Progenitor cell of endocrine pancreas (in vitro differentiated cells): ENCODE data around the gene FAM163A. TPM values are rescaled to one million over a fixed set of nuclear protein-coding genes. Genes with fewer than 3 reads are reported as not detected.

Experiments
- DNase-seq: peaks from one replicate; pipeline ENCODE4 v3.0.0; 2021; ENCODE audit warnings: low spot score; ENCODE audit not compliant: unreplicated experiment
- H3K27ac Mint-ChIP-seq: 2 replicates; pipeline ENCODE4 v1.8.0; 2021; ENCODE audit warnings: mild to moderate bottlenecking, moderate library complexity, mixed read lengths
- H3K27me3 Mint-ChIP-seq: 2 replicates; pipeline ENCODE4 v1.8.0; 2021; ENCODE audit warnings: mixed read lengths
- H3K36me3 Mint-ChIP-seq: 2 replicates; pipeline ENCODE4 v1.8.0; 2022; ENCODE audit warnings: mixed read lengths; ENCODE audit not compliant: insufficient read depth
- H3K4me1 Mint-ChIP-seq: 2 replicates; pipeline ENCODE4 v1.8.0; 2021; ENCODE audit warnings: low read depth, mixed read lengths
- H3K4me3 Mint-ChIP-seq: 2 replicates; pipeline ENCODE4 v1.8.0; 2021; ENCODE audit warnings: low read depth, mild to moderate bottlenecking, moderate library complexity, mixed read lengths
- H3K9me3 Mint-ChIP-seq: 2 replicates; pipeline ENCODE4 v1.8.0; 2021; ENCODE audit warnings: low read depth, mixed read lengths
- total RNA-seq: library from RNA; stranded (reverse); gene quantifications from 2 replicates; pipeline ENCODE4 v1.2.1, GENCODE V29; 2021
- TF ChIP-seq, protein P1 (sequence below): fragments of 200-600 bp; sonication (generic); IDR thresholded peaks from one replicate; pipeline ENCODE4 v1.5.0; 2021; ENCODE audit warnings: antibody characterized with exemption, mild to moderate bottlenecking; ENCODE audit not compliant: unreplicated experiment

FAM163A gene
- total RNA-seq, 1 donor from 2014 or later = 1.1 TPM

DNA sequence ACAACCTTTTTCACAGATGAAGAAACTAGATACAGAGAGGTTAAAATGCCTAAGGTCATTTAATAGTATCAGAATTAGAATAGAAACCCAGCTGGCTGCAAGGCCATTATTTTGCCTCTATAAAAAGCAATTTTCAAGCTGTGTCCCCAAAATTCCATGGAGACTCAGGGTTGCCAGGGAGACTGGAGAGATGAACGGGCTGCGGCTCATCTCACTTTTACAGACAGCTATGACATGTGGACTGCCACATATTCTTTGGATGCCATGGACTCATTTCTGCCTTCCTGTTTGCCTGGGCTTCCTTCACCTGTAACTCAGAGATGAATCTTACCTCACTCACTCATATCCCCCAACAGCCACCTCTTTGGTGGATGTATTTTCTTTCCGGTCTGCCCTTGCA, 117.6 kb downstream of the FAM163A start:
- Mint-ChIP-seq H3K27me3 (no peaks in the 10 kb centered on the region), H3K27ac (no peak overlapping the region), H3K4me3 (no peak overlapping the region), H3K36me3 (peaks cover 13% of the 10 kb centered on the region), H3K4me1 (no peaks in the 10 kb centered on the region), H3K9me3 (no peaks in the 10 kb centered on the region)
- TF ChIP-seq, protein P1, sequence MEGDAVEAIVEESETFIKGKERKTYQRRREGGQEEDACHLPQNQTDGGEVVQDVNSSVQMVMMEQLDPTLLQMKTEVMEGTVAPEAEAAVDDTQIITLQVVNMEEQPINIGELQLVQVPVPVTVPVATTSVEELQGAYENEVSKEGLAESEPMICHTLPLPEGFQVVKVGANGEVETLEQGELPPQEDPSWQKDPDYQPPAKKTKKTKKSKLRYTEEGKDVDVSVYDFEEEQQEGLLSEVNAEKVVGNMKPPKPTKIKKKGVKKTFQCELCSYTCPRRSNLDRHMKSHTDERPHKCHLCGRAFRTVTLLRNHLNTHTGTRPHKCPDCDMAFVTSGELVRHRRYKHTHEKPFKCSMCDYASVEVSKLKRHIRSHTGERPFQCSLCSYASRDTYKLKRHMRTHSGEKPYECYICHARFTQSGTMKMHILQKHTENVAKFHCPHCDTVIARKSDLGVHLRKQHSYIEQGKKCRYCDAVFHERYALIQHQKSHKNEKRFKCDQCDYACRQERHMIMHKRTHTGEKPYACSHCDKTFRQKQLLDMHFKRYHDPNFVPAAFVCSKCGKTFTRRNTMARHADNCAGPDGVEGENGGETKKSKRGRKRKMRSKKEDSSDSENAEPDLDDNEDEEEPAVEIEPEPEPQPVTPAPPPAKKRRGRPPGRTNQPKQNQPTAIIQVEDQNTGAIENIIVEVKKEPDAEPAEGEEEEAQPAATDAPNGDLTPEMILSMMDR = no peak
- DNase-seq = no peak

DNA sequence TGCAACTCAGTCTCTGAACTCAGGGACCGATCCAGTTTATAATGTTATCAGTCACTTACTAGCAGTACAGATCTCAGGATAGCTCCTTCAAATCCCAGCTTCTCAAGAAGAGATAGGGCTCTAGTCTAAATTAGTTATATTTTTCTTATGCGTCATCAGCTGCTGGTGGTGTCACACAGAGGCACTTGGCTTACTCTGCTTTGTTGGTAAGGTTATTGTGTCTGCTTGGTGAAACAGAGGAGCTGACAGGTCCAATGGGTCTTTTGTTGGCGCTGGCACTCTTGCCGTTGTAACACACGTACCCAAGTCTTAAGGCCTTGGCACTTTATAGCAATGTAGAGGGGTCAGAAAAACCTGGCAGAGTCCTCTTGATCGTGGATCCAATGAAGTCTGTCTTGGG, 122.3 kb downstream of the FAM163A start:
- no peaks in the 10 kb centered on the region for H3K4me1 Mint-ChIP-seq
- peak overlapping the region; percentile 45 for H3K27ac Mint-ChIP-seq
- no peaks in the 10 kb centered on the region for H3K9me3 Mint-ChIP-seq
- DNase-seq = no peak
- TF ChIP-seq, protein P1 = no peak
- H3K4me3 Mint-ChIP-seq = no peak overlapping the region
- H3K36me3 Mint-ChIP-seq = peaks cover 16% of the 10 kb centered on the region
- no peaks in the 10 kb centered on the region for H3K27me3 Mint-ChIP-seq

Other genes starting within 250 kb of the FAM163A start
- 0.18 TPM in 1 of 2 replicates, not detected in the other for gene NPHS2, start 167.3 kb upstream of the FAM163A start, total RNA-seq
- 0.12 and 0.18 TPM in 2 replicates for gene TDRD5, start 151.5 kb upstream of the FAM163A start, total RNA-seq
- gene TOR1AIP2, start 134.5 kb downstream of the FAM163A start, total RNA-seq = 78.4 and 83.2 TPM in 2 replicates
- 29.5 and 32.0 TPM in 2 replicates for gene TOR1AIP1, start 139.0 kb downstream of the FAM163A start, total RNA-seq
- 48.7 and 49.7 TPM in 2 replicates for gene CEP350, start 211.5 kb downstream of the FAM163A start, total RNA-seq